Measurements from ENCODE around the gene CDSN. TPM values are rescaled to one million over a fixed set of nuclear protein-coding genes. Genes with fewer than 3 reads are reported as not detected.

The CDSN gene
- total RNA-seq, 2 donors from 2014 or later = not detected

- Histone ChIP-seq H3K27me3 (no peaks in the 10 kb centered on the region), H3K9me3 (no peaks in the 10 kb centered on the region), H3K27ac (peak overlapping the region in 1 of 4 donors; percentile 7), H3K36me3 (replicated peaks in 1 of 2; ENCODE audit: insufficient read depth in 1 of 2, low read depth in 2 of 2) (no peaks in the 10 kb centered on the region), H3K4me3 (no peak overlapping the region), H3K4me1 (peaks cover 13% of the 10 kb centered on the region)
- 69 to 72% methylated on average over 12 of the region's 12 CpGs for WGBS, 2 donors
- peak; percentile 41 for ATAC-seq
- intact Hi-C loops (cut with DNase I) = no loop called here
- no peak for TF ChIP-seq CTCF (IDR thresholded peaks at IDR 0.05)
- TF ChIP-seq POLR2A (IDR thresholded peaks at IDR 0.05) = no peak
- no peak for DNase-seq
These were observed 27.3 kb downstream of the CDSN start for GRCh38 chr6:31092769-31093505.

- TF ChIP-seq CTCF (IDR thresholded peaks at IDR 0.05) (no peak), POLR2A (IDR thresholded peaks at IDR 0.05) (no peak)
- WGBS, 2 donors = 86 to 89% methylated on average over 2 of the region's 2 CpGs
- Histone ChIP-seq H3K27me3 (no peaks in the 10 kb centered on the region), H3K4me3 (no peak overlapping the region), H3K4me1 (peaks cover 16% of the 10 kb centered on the region), H3K27ac (no peak overlapping the region), H3K36me3 (replicated peaks in 1 of 2; ENCODE audit: insufficient read depth in 1 of 2, low read depth in 2 of 2) (no peaks in the 10 kb centered on the region), H3K9me3 (no peaks in the 10 kb centered on the region)
- DNase-seq (no peak), ATAC-seq (no peak)
- intact Hi-C loops (cut with DNase I) = no loop called here
These were observed 28.0 kb downstream of the CDSN start for GRCh38 chr6:31092238-31092637.

GRCh38 chr6:31091680-31092079 is 28.6 kb downstream of the CDSN start:
- intact Hi-C loops (cut with DNase I) = no loop called here
- WGBS, 2 donors = 31 to 59% methylated on average over 3 of the region's 3 CpGs
- Histone ChIP-seq H3K27ac (no peak overlapping the region), H3K27me3 (no peaks in the 10 kb centered on the region), H3K36me3 (replicated peaks in 1 of 2; ENCODE audit: insufficient read depth in 1 of 2, low read depth in 2 of 2) (no peaks in the 10 kb centered on the region), H3K9me3 (no peaks in the 10 kb centered on the region), H3K4me1 (peaks cover 22% of the 10 kb centered on the region), H3K4me3 (no peak overlapping the region)
- ATAC-seq (no peak), DNase-seq (no peak)
- no peak for TF ChIP-seq CTCF (IDR thresholded peaks at IDR 0.05)
- TF ChIP-seq POLR2A (IDR thresholded peaks at IDR 0.05) = no peak

GRCh38 chr6:31090973-31091364 is 29.3 kb downstream of the CDSN start:
- 87 to 89% methylated on average over 6 of the region's 6 CpGs for WGBS, 2 donors
- TF ChIP-seq CTCF (IDR thresholded peaks at IDR 0.05) (no peak), POLR2A (IDR thresholded peaks at IDR 0.05) (no peak)
- intact Hi-C loops (cut with DNase I) = no loop called here

More at GRCh38 chr6:31090973-31091364, 29.3 kb downstream of the CDSN start:
- no peaks in the 10 kb centered on the region for H3K27me3 ChIP-seq
- ATAC-seq (no peak), DNase-seq (no peak)
- H3K27ac ChIP-seq = no peak overlapping the region
- peaks cover 22% of the 10 kb centered on the region for H3K4me1 ChIP-seq
- no peaks in the 10 kb centered on the region for H3K36me3 ChIP-seq (replicated peaks in 1 of 2; ENCODE audit: insufficient read depth in 1 of 2, low read depth in 2 of 2)
- no peak overlapping the region for H3K4me3 ChIP-seq
- H3K9me3 ChIP-seq = no peaks in the 10 kb centered on the region
